ENCODE results near the gene UBL7. TPM values are rescaled to one million over a fixed set of nuclear protein-coding genes. Genes with fewer than 3 reads are reported as not detected.

The UBL7 gene
- total RNA-seq, 4 donors from 2014 or later = 31.2 to 44.0 (median 35.2) TPM

DNA sequence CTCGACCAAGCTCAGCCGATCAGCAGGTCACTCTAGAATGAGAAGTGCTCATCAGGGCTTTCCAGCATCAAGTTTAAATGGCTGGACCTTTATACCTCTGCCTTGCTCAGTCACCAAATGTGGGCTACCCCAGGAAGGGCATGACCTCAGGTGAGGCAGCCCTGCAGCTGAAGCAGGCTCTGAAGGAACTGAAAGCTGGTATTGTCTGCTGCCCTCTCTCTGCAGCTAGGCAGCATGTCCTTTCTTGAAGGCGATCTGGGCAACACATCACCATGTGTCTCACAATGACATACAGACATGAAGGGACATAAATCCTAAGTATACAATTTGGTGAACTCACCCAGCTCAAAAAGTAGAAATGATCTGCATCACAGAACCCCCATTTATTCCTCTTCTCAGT lies 41.3 kb upstream of the UBL7 start:
- Histone ChIP-seq H3K27ac (no peak overlapping the region), H3K27me3 (no peaks in the 10 kb centered on the region), H3K4me3 (no peak overlapping the region), H3K4me1 (no peaks in the 10 kb centered on the region), H3K36me3 (peaks cover 0 to 8% (median 0%) of the 10 kb centered on the region in 3 donors), H3K9me3 (no peaks in the 10 kb centered on the region)
- intact Hi-C loops (cut with DNase I) = no loop called here
- 69 to 89% methylated on average over 3 of the region's 3 CpGs for WGBS, 2 donors
- TF ChIP-seq, protein P1, sequence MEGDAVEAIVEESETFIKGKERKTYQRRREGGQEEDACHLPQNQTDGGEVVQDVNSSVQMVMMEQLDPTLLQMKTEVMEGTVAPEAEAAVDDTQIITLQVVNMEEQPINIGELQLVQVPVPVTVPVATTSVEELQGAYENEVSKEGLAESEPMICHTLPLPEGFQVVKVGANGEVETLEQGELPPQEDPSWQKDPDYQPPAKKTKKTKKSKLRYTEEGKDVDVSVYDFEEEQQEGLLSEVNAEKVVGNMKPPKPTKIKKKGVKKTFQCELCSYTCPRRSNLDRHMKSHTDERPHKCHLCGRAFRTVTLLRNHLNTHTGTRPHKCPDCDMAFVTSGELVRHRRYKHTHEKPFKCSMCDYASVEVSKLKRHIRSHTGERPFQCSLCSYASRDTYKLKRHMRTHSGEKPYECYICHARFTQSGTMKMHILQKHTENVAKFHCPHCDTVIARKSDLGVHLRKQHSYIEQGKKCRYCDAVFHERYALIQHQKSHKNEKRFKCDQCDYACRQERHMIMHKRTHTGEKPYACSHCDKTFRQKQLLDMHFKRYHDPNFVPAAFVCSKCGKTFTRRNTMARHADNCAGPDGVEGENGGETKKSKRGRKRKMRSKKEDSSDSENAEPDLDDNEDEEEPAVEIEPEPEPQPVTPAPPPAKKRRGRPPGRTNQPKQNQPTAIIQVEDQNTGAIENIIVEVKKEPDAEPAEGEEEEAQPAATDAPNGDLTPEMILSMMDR (IDR thresholded peaks at IDR 0.05) = no peak
- TF ChIP-seq POLR2A (IDR thresholded peaks at IDR 0.05) = no peak
- no peak for DNase-seq

DNA sequence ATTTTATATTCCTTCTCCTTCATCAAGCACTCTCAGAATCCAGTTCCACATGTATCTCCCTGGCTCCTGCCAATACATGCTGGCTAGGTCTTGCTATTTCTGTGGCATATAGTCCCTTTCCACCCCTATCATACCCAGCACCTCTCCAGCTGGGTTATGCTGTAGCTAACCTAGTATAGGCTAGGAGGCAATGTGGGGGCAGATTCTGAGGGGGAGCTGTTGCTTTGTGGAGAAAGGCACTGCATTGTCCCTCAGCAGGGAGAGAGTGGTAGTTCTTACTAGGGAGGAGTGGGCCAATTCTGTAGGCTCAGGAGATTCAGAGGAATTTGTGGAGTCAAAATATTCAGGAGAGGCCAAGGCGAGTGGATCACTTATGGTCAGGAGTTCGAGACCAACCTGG lies 39.4 kb upstream of the UBL7 start:
- 94 to 100% methylated on average over 2 of the region's 2 CpGs for WGBS, 2 donors
- Histone ChIP-seq H3K4me1 (no peaks in the 10 kb centered on the region), H3K36me3 (peaks cover 0 to under 1% (median 0%) of the 10 kb centered on the region in 3 donors), H3K27ac (no peak overlapping the region), H3K4me3 (no peak overlapping the region), H3K27me3 (no peaks in the 10 kb centered on the region), H3K9me3 (no peaks in the 10 kb centered on the region)
- intact Hi-C loops (cut with DNase I) = no loop called here
- TF ChIP-seq, protein P1 (IDR thresholded peaks at IDR 0.05) = no peak
- no peak for TF ChIP-seq POLR2A (IDR thresholded peaks at IDR 0.05)
- no peak for DNase-seq

DNA sequence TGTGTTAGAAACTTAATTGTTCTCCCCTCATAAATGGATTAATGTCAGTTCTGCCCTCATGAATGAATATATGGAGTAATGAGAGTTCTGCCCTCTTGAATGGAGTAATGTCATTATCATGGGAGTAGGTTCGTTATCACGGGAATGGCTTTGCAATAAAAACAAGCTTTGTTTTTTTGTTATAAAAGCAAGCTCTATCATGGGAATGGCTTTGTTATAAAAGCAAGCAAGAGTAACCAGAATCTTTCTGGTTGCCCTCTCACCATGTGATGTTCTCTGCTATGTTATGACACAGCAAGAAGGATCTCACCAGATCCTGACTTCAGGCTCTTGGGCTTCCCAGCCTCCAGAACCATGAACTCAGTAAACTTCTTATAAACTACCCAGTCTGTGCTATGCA lies 38.4 kb upstream of the UBL7 start:
- no peak for DNase-seq
- WGBS, 2 donors = 79 to 94% methylated on average over 2 of the region's 2 CpGs
- H3K36me3 ChIP-seq = no peaks in the 10 kb centered on the region
- TF ChIP-seq, protein P1 (IDR thresholded peaks at IDR 0.05) = no peak
- no peak for TF ChIP-seq POLR2A (IDR thresholded peaks at IDR 0.05)
- H3K4me3 ChIP-seq = no peak overlapping the region
- H3K9me3 ChIP-seq = no peaks in the 10 kb centered on the region
- no peaks in the 10 kb centered on the region for H3K4me1 ChIP-seq
- no peak overlapping the region for H3K27ac ChIP-seq
- intact Hi-C loops (cut with DNase I) = no loop called here
- H3K27me3 ChIP-seq = no peaks in the 10 kb centered on the region

DNA sequence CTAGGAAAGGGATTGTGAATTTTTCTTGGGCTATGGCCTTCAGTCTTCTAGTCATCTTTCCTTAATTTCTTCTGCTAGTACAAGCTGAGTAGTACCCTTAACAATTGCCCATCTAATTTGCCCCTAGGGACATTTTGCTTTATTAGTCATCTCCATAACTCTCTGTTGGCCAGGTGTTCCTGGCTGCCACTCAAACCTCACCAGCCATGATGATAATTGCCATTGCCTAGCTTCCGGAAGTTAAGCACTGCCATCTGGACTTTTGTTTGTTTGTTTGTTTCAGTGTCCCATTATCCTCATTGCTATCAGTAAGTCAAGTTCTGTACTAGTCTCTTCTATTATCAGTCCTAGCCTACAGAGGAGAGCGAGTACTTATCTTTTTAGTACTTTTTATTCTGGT lies 36.6 kb upstream of the UBL7 start:
- Histone ChIP-seq H3K27me3 (no peaks in the 10 kb centered on the region), H3K27ac (no peak overlapping the region), H3K4me1 (no peaks in the 10 kb centered on the region), H3K4me3 (no peak overlapping the region), H3K9me3 (no peaks in the 10 kb centered on the region), H3K36me3 (no peaks in the 10 kb centered on the region)
- TF ChIP-seq POLR2A (IDR thresholded peaks at IDR 0.05) = no peak
- TF ChIP-seq, protein P1 (IDR thresholded peaks at IDR 0.05) = no peak
- WGBS, 2 donors = 36% methylated on average over 2 of the region's 2 CpGs
- intact Hi-C loops (cut with DNase I) = no loop called here
- no peak for DNase-seq

DNA sequence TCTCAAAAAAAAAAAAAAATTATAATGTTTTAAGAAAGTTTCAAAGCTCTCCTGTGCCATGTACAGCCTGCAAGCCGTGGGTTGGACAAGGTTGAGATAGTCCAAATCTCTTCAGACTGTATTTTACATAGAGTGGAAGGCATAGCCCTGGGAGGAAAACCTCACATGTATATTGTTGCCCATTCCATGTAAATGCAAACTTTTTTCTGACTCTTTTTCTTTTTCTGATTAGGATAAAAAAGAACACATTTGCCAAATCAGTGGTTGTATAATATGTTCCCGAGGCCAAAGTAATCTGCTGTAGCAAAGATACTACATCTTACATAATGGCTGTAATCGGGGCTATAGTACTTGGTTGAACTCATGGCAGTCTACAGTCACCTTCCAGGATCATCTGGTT lies 35.7 kb upstream of the UBL7 start:
- intact Hi-C loops (cut with DNase I) = no loop called here
- WGBS, 2 donors = 90 to 97% methylated on average over 3 of the region's 3 CpGs
- no peaks in the 10 kb centered on the region for H3K27me3 ChIP-seq

More for the DNA sequence above, 35.7 kb upstream of the UBL7 start:
- Histone ChIP-seq H3K27ac (no peak overlapping the region), H3K9me3 (no peaks in the 10 kb centered on the region), H3K36me3 (no peaks in the 10 kb centered on the region), H3K4me1 (no peaks in the 10 kb centered on the region), H3K4me3 (no peak overlapping the region)
- TF ChIP-seq, protein P1 (IDR thresholded peaks at IDR 0.05) = no peak
- TF ChIP-seq POLR2A (IDR thresholded peaks at IDR 0.05) = no peak
- no peak for DNase-seq
